Parathyroid adenoma (tissue), 2 donors: ENCODE measurements around the gene ACTR10.

ENCODE experiments used
- H2AFZ ChIP-seq: fragments of 300-600 bp; sonication (generic); one replicate; pipeline ENCODE4 v1.7.0; 2017; ENCODE audit warnings: antibody characterized with exemption, mild to moderate bottlenecking
- H3K27ac ChIP-seq: fragments of 300-600 bp; sonication (generic); one replicate; pipeline ENCODE4 v1.7.0; 2017
- H3K27me3 ChIP-seq: fragments of 300-600 bp; sonication (generic); one replicate; pipeline ENCODE4 v1.7.0; 2017; ENCODE audit warnings: low read length; ENCODE audit not compliant: control insufficient read depth, insufficient read depth
- H3K36me3 ChIP-seq: fragments of 300-600 bp; sonication (generic); one replicate; pipeline ENCODE4 v1.7.0; 2017; ENCODE audit warnings: low read length; ENCODE audit not compliant: control insufficient read depth, insufficient read depth
- H3K4me1 ChIP-seq: fragments of 300-600 bp; sonication (generic); one replicate; pipeline ENCODE4 v1.7.0; 2017; ENCODE audit warnings: control low read depth
- H3K4me2 ChIP-seq: fragments of 300-600 bp; sonication (generic); one replicate; pipeline ENCODE4 v1.7.0; 2017; ENCODE audit warnings: low read length
- H3K4me3 ChIP-seq: fragments of 300-600 bp; sonication (generic); one replicate; pipeline ENCODE4 v1.7.0; 2017; ENCODE audit warnings: low read depth, low read length
- H3K79me2 ChIP-seq: fragments of 300-600 bp; sonication (generic); one replicate; pipeline ENCODE4 v1.7.0; 2017; ENCODE audit warnings: control low read depth
- H3K9ac ChIP-seq: fragments of 300-600 bp; sonication (generic); one replicate; pipeline ENCODE4 v1.7.0; 2017; ENCODE audit warnings: mild to moderate bottlenecking
- H3K9me3 ChIP-seq: fragments of 300-600 bp; sonication (generic); one replicate; pipeline ENCODE4 v1.7.0; 2017; ENCODE audit warnings: low read length; ENCODE audit not compliant: control insufficient read depth
- CTCF ChIP-seq: fragments of 300-600 bp; sonication (generic); IDR thresholded peaks from one replicate; pipeline ENCODE4 v1.7.0; 2017; ENCODE audit warnings: antibody characterized with exemption, mild to moderate bottlenecking
- donor health status: primary hyperparathyroidism.

ACTR10 gene

GRCh38 chr14:58199726-58200479 is at the start of gene ACTR10:
Gene ACTR10 (plus strand): TSS chr14:58200149. CDS start chr14:58200218, 69 bp downstream.
- Histone ChIP-seq H3K4me3 (peak within 1 kb of the TSS; percentile 93), H3K4me1 (peaks cover 3% of the 10 kb centered on the region), H3K36me3 (no peaks in the 10 kb centered on the region), H3K27me3 (no peaks in the 10 kb centered on the region), H3K9ac (peak within 1 kb of the TSS; percentile 31), H3K4me2 (peak within 1 kb of the TSS; percentile 93), H3K9me3 (no peaks in the 10 kb centered on the region), H3K27ac (peak within 1 kb of the TSS; percentile 89), H2AFZ (peak within 1 kb of the TSS; percentile 87), H3K79me2 (peaks cover 10% of the 10 kb centered on the region)
- no peak for TF ChIP-seq CTCF

- peak overlapping the region; percentile 73 for H3K4me3 ChIP-seq
- no peaks in the 10 kb centered on the region for H3K27me3 ChIP-seq
- no peak overlapping the region for H3K4me2 ChIP-seq
Measured at GRCh38 chr14:58150243-58150805, 49.6 kb upstream of the ACTR10 start.

GRCh38 chr14:58151133-58152013 is 48.6 kb upstream of the ACTR10 start:
- H3K4me3 ChIP-seq, result peak overlapping the region; percentile 73
- H3K9me3 ChIP-seq, result no peaks in the 10 kb centered on the region
- no peaks in the 10 kb centered on the region for H3K27me3 ChIP-seq
- no peak for TF ChIP-seq CTCF
- no peaks in the 10 kb centered on the region for H3K36me3 ChIP-seq
- peak overlapping the region; percentile 16 for H3K9ac ChIP-seq
- H2AFZ ChIP-seq, result peak overlapping the region; percentile 88
- H3K4me2 ChIP-seq, result peak overlapping the region; percentile 86
- no peaks in the 10 kb centered on the region for H3K4me1 ChIP-seq
- H3K79me2 ChIP-seq, result no peaks in the 10 kb centered on the region
- peak overlapping the region; percentile 59 for H3K27ac ChIP-seq

More at GRCh38 chr14:58150243-58150805, 49.6 kb upstream of the ACTR10 start:
- no peaks in the 10 kb centered on the region for H3K9me3 ChIP-seq
- no peak overlapping the region for H2AFZ ChIP-seq
- no peaks in the 10 kb centered on the region for H3K79me2 ChIP-seq
- no peaks in the 10 kb centered on the region for H3K36me3 ChIP-seq
- no peak overlapping the region for H3K9ac ChIP-seq
- H3K4me1 ChIP-seq, result no peaks in the 10 kb centered on the region
- no peak for TF ChIP-seq CTCF
- no peak overlapping the region for H3K27ac ChIP-seq

GRCh38 chr14:58152014-58152857 is 47.7 kb upstream of the ACTR10 start, which contains the start of gene ARMH4:
Gene ARMH4 (minus strand): TSS chr14:58152213. CDS start chr14:58139358, 12,855 bp downstream.
- peak; percentile 19 for TF ChIP-seq CTCF
- Histone ChIP-seq H3K4me2 (peak within 1 kb of the TSS; percentile 86), H3K9ac (peak within 1 kb of the TSS; percentile 16), H3K27ac (peak within 1 kb of the TSS; percentile 59), H3K36me3 (no peaks in the 10 kb centered on the region), H3K9me3 (no peaks in the 10 kb centered on the region), H3K4me1 (no peaks in the 10 kb centered on the region), H3K79me2 (no peaks in the 10 kb centered on the region), H3K4me3 (peak within 1 kb of the TSS; percentile 73), H2AFZ (peak within 1 kb of the TSS; percentile 88), H3K27me3 (no peaks in the 10 kb centered on the region)
